ENCODE measurements around the gene LPCAT3.

LPCAT3 gene

DNA sequence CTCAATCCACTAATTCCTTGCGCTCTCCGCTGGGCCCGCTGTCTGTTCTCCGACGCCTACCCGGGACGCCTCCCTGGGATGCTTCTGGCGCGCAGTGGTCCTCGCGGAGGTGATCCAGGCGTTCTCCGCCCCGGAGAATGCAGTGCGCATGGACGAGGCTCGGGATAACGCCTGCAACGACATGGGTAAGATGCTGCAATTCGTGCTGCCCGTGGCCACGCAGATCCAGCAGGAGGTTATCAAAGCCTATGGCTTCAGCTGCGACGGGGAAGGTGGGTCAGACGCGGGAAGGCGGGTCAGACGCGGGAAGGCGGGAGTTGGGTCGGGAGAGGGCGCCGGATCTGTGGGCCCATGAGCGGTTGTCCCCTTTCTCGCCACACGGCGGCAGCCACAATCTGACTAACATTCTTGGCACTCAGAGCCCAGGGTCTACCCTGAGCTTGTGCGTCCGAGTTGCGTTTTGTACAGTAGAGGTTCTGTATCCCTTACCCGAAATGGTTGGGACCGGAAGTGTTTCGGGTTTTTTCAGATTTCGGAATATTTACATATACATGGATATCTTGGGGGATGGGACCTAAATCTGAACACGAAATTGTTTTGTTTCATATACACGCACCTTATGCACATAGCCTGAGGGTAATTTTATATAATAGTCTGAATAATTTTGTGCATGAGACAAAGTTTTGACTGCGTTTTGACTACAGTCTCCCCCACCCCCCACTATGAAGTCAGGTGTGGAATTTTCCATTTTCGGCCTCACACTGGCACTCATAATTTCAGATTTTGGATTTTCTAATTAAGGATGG, 73.7 kb downstream of the LPCAT3 start:
- Histone ChIP-seq H3K36me3 (peaks cover 10 to 45% (median 29%) of the 10 kb centered on the region in 3 donors), H3K4me3 (peak overlapping the region; percentile 74), H3K4me1 (peaks cover 0 to 46% (median 33%) of the 10 kb centered on the region in 4 donors), H3K27ac (peak overlapping the region; percentile 94 to 98), H3K27me3 (no peaks in the 10 kb centered on the region), H3K9me3 (no peaks in the 10 kb centered on the region)
- peak; percentile 95 to 96 for DNase-seq
- intact Hi-C loops (cut with DNase I; ENCODE audit: low total_unique reads) = loop anchor here (5.0 to 10.0 kb wide), 2 partner anchors 77 to 170 kb away; partner anchors contain the start of gene TPI1
- TF ChIP-seq, protein P1, sequence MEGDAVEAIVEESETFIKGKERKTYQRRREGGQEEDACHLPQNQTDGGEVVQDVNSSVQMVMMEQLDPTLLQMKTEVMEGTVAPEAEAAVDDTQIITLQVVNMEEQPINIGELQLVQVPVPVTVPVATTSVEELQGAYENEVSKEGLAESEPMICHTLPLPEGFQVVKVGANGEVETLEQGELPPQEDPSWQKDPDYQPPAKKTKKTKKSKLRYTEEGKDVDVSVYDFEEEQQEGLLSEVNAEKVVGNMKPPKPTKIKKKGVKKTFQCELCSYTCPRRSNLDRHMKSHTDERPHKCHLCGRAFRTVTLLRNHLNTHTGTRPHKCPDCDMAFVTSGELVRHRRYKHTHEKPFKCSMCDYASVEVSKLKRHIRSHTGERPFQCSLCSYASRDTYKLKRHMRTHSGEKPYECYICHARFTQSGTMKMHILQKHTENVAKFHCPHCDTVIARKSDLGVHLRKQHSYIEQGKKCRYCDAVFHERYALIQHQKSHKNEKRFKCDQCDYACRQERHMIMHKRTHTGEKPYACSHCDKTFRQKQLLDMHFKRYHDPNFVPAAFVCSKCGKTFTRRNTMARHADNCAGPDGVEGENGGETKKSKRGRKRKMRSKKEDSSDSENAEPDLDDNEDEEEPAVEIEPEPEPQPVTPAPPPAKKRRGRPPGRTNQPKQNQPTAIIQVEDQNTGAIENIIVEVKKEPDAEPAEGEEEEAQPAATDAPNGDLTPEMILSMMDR (IDR thresholded peaks at IDR 0.05) = peak; percentile 77 to 96

DNA sequence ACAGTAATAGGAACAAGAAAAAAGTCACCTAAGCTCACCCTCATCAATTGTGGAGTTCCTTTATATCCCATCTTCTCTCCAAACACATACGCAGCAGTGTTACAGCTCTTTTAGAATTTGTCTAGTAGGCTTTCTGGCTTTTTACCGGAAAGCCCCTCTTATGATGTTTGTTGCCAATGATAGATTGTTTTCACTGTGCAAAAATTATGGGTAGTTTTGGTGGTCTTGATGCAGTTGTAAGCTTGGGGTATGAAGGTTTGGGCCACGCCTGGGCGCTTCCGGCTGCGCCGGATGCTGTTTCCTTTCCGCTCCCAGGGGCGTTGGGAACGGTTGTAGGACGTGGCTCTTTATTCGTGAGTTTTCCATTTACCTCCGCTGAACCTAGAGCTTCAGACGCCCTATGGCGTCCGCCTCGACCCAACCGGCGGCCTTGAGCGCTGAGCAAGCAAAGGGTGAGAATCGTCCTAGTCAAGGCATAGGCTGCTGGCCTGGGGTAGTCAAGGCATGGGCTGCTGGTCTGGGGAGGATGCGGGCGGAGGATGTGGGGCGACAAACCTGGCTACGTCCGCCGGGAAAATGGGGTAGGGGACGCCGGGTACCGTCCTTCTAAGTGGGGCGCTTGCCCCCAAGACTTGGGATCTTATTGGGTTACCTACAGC, 74.4 kb downstream of the LPCAT3 start, which contains the start of the genes C12orf57 and RNU7-1:
Gene C12orf57 (plus strand): TSS at position 301 of the 659 bp plus-strand sequence. CDS start 100 bp downstream, at position 401.
Gene RNU7-1 (plus strand): TSS at position 95 of the 659 bp plus-strand sequence.
- H3K27ac ChIP-seq = peak within 1 kb of the TSS; percentile 94 to 98
- peak within 1 kb of the TSS; percentile 74 for H3K4me3 ChIP-seq
- H3K4me1 ChIP-seq = peaks cover 0 to 53% (median 38%) of the 10 kb centered on the region in 4 donors
- H3K27me3 ChIP-seq = no peaks in the 10 kb centered on the region
- peaks cover 10 to 48% (median 29%) of the 10 kb centered on the region in 3 donors for H3K36me3 ChIP-seq
- intact Hi-C loops (cut with DNase I; ENCODE audit: low total_unique reads) = loop anchor here (5.0 to 10.0 kb wide), 2 partner anchors 77 to 171 kb away; partner anchors contain the start of gene TPI1
- no peaks in the 10 kb centered on the region for H3K9me3 ChIP-seq
- peak; percentile 75 to 88 for DNase-seq
- TF ChIP-seq, protein P1 (IDR thresholded peaks at IDR 0.05) = no peak

DNA sequence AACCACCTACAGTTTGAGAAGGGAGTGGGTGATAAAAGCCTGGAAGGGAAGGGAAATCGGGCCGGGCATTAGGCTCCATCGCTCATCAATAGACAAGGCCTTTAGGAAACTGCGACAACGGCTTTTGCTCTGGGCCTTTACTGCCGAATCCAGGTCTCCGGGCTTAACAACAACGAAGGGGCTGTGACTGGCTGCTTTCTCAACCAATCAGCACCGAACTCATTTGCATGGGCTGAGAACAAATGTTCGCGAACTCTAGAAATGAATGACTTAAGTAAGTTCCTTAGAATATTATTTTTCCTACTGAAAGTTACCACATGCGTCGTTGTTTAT, 74.9 kb downstream of the LPCAT3 start:
- Histone ChIP-seq H3K36me3 (peaks cover 10 to 48% (median 29%) of the 10 kb centered on the region in 3 donors), H3K27me3 (no peaks in the 10 kb centered on the region), H3K4me3 (peak overlapping the region; percentile 74), H3K27ac (peak overlapping the region; percentile 94 to 98), H3K4me1 (peaks cover 0 to 58% (median 43%) of the 10 kb centered on the region in 4 donors), H3K9me3 (no peaks in the 10 kb centered on the region)
- intact Hi-C loops (cut with DNase I; ENCODE audit: low total_unique reads) = loop anchor here (5.0 to 10.0 kb wide), 2 partner anchors 76 to 171 kb away; partner anchors contain the start of gene TPI1
- TF ChIP-seq, protein P1 (IDR thresholded peaks at IDR 0.05) = no peak
- DNase-seq = peak; percentile 92 to 93

DNA sequence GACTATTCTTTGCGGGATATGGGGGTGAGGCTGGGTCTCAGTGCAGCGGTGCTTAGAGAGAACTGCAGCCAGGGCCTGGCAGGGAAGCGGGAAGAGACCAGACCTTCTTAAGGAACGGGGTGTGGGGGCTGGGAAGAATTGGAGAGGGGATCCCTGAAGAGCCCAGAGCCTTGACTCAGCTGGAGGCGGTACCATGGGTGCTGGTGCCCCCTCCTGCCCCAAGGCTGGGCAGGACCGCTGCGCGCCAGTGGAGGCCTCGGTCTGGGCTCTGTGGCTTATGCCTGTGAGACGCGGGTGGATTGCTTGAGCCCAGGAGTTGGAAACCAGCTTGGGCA, 76.0 kb downstream of the LPCAT3 start:
- TF ChIP-seq, protein P1 (IDR thresholded peaks at IDR 0.05) = no peak
- H3K27me3 ChIP-seq = no peaks in the 10 kb centered on the region
- intact Hi-C loops (cut with DNase I; ENCODE audit: low total_unique reads) = loop anchor here (5.0 to 10.0 kb wide), 2 partner anchors 75 to 173 kb away; partner anchors contain the start of gene TPI1
- H3K4me1 ChIP-seq = peaks cover 0 to 67% (median 49%) of the 10 kb centered on the region in 4 donors
- no peak overlapping the region for H3K4me3 ChIP-seq
- H3K36me3 ChIP-seq = peaks cover 10 to 48% (median 29%) of the 10 kb centered on the region in 3 donors
- no peaks in the 10 kb centered on the region for H3K9me3 ChIP-seq
- peak overlapping the region; percentile 94 to 98 for H3K27ac ChIP-seq
- no peak for DNase-seq

DNA sequence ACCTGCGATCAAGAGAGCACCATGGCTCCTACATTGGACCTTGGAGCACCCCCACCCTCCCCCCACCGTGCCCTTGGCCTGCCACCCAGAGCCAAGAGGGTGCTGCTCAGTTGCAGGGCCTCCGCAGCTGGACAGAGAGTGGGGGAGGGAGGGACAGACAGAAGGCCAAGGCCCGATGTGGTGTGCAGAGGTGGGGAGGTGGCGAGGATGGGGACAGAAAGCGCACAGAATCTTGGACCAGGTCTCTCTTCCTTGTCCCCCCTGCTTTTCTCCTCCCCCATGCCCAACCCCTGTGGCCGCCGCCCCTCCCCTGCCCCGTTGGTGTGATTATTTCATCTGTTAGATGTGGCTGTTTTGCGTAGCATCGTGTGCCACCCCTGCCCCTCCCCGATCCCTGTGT, 76.5 kb downstream of the LPCAT3 start:
- peaks cover 0 to 72% (median 54%) of the 10 kb centered on the region in 4 donors for H3K4me1 ChIP-seq

More for the DNA sequence above, 76.5 kb downstream of the LPCAT3 start:
- Histone ChIP-seq H3K27me3 (no peaks in the 10 kb centered on the region), H3K36me3 (peaks cover 10 to 46% (median 25%) of the 10 kb centered on the region in 3 donors), H3K27ac (peak overlapping the region; percentile 94 to 98), H3K4me3 (no peak overlapping the region), H3K9me3 (no peaks in the 10 kb centered on the region)
- TF ChIP-seq, protein P1 (IDR thresholded peaks at IDR 0.05) = no peak
- intact Hi-C loops (cut with DNase I; ENCODE audit: low total_unique reads) = loop anchor here (5.0 to 10.0 kb wide), 2 partner anchors 74 to 173 kb away; partner anchors contain the start of gene TPI1
- DNase-seq = no peak

Data from tibial artery (tissue), 4 donors.